SK-N-SH treated with all-trans-retinoic acid at 6 μM for 48 hours (cell line): ENCODE data around the gene GRID2IP.

Experiments used
- ATAC-seq: fragments of 200-7000 bp; cut with Tn5 transposase; 3 replicates; pipeline ENCODE4 v1.9.1; 2020; ENCODE audit warnings: mild to moderate bottlenecking, moderate library complexity
- ARNTL ChIP-seq: fragments of 450-650 bp; formaldehyde crosslinking; IDR thresholded peaks from 2 replicates; pipeline ENCODE4 v1.5.0; 2020; ENCODE audit warnings: low read depth, mild to moderate bottlenecking, moderate library complexity, borderline replicate concordance
- BACH2 ChIP-seq: fragments of 250-450 bp; sonication (Bioruptor Pico); IDR thresholded peaks from 2 replicates; pipeline ENCODE4 v1.9.0; 2021; ENCODE audit warnings: mild to moderate bottlenecking, borderline replicate concordance
- CSDC2 ChIP-seq: fragments of 250-450 bp; sonication (Bioruptor Pico); IDR thresholded peaks from 2 replicates; pipeline ENCODE4 v1.5.0; 2020; ENCODE audit warnings: mild to moderate bottlenecking, moderate library complexity
- ESRRG ChIP-seq: fragments of 250-450 bp; sonication (Bioruptor Pico); IDR thresholded peaks from 2 replicates; pipeline ENCODE4 v1.6.1; 2021; ENCODE audit warnings: mild to moderate bottlenecking
- GLIS3 ChIP-seq: fragments of 250-450 bp; sonication (Bioruptor Pico); IDR thresholded peaks from 2 replicates; pipeline ENCODE4 v1.5.0; 2020; ENCODE audit warnings: mild to moderate bottlenecking, moderate library complexity
- OSR1 ChIP-seq: fragments of 250-450 bp; sonication (Bioruptor Pico); IDR thresholded peaks from 2 replicates; pipeline ENCODE4 v1.8.0; 2022; ENCODE audit warnings: moderate library complexity, mild to moderate bottlenecking, inconsistent platforms
- RARB ChIP-seq: fragments of 250-450 bp; sonication (Bioruptor Pico); IDR thresholded peaks from 2 replicates; pipeline ENCODE4 v1.8.0; 2021; ENCODE audit warnings: mild to moderate bottlenecking, moderate library complexity
- SNAI2 ChIP-seq: fragments of 250-450 bp; sonication (Bioruptor Pico); IDR thresholded peaks from 2 replicates; pipeline ENCODE4 v1.5.0; 2020; ENCODE audit warnings: mild to moderate bottlenecking, moderate library complexity
- TCF4 ChIP-seq: fragments of 250-450 bp; sonication (Bioruptor Pico); IDR thresholded peaks from 2 replicates; pipeline ENCODE4 v1.8.0; 2021; ENCODE audit warnings: mild to moderate bottlenecking, moderate library complexity, borderline replicate concordance
- TOX ChIP-seq: fragments of 250-450 bp; sonication (Bioruptor Pico); IDR thresholded peaks from 2 replicates; pipeline ENCODE4 v1.8.0; 2021; ENCODE audit warnings: mild to moderate bottlenecking, moderate library complexity, borderline replicate concordance
- ZFP3 ChIP-seq: fragments of 250-450 bp; sonication (Bioruptor Pico); IDR thresholded peaks from 2 replicates; pipeline ENCODE4 v1.5.0; 2020; ENCODE audit warnings: mild to moderate bottlenecking, moderate library complexity
- ZFP30 ChIP-seq: fragments of 450-650 bp; formaldehyde crosslinking; IDR thresholded peaks from 2 replicates; pipeline ENCODE4 v1.5.0; 2022; ENCODE audit warnings: mild to moderate bottlenecking, moderate library complexity
- ZNF565 ChIP-seq: fragments of 450-650 bp; formaldehyde crosslinking; conservative IDR thresholded peaks from 2 replicates; pipeline ENCODE4 v1.5.0; 2020; ENCODE audit warnings: low read depth, mild to moderate bottlenecking, moderate library complexity
- ZNF70 ChIP-seq: fragments of 450-650 bp; formaldehyde crosslinking; IDR thresholded peaks from 2 replicates; pipeline ENCODE4 v1.5.0; 2020; ENCODE audit warnings: mild to moderate bottlenecking, moderate library complexity
- ZNF8 ChIP-seq: fragments of 450-650 bp; formaldehyde crosslinking; IDR thresholded peaks from 2 replicates; pipeline ENCODE4 v1.5.0; 2020; ENCODE audit warnings: mild to moderate bottlenecking, moderate library complexity
- TF ChIP-seq, protein P1 (sequence below): fragments of 250-450 bp; sonication (Bioruptor Pico); IDR thresholded peaks from 2 replicates; pipeline ENCODE4 v1.5.0; 2020; ENCODE audit warnings: mild to moderate bottlenecking, moderate library complexity
- TF ChIP-seq, protein P2 (sequence below): fragments of 250-450 bp; sonication (Bioruptor Pico); IDR thresholded peaks from 2 replicates; pipeline ENCODE4 v1.5.1; 2020; ENCODE audit warnings: low read depth, mild to moderate bottlenecking, moderate library complexity
- TF ChIP-seq, protein P3 (sequence below): fragments of 250-450 bp; sonication (Bioruptor Pico); IDR thresholded peaks from 2 replicates; pipeline ENCODE4 v1.8.0; 2021; ENCODE audit warnings: low read depth, mild to moderate bottlenecking, moderate library complexity, borderline replicate concordance
- TF ChIP-seq, protein P4 (sequence below): fragments of 250-450 bp; sonication (Bioruptor Pico); IDR thresholded peaks from 2 replicates; pipeline ENCODE4 v1.8.0; 2020; ENCODE audit warnings: mild to moderate bottlenecking, moderate library complexity, borderline replicate concordance
- TF ChIP-seq, protein P5 (sequence below): fragments of 250-450 bp; sonication (Bioruptor Pico); IDR thresholded peaks from 2 replicates; pipeline ENCODE4 v1.5.1; 2021; ENCODE audit warnings: mild to moderate bottlenecking, moderate library complexity

Gene GRID2IP

DNA sequence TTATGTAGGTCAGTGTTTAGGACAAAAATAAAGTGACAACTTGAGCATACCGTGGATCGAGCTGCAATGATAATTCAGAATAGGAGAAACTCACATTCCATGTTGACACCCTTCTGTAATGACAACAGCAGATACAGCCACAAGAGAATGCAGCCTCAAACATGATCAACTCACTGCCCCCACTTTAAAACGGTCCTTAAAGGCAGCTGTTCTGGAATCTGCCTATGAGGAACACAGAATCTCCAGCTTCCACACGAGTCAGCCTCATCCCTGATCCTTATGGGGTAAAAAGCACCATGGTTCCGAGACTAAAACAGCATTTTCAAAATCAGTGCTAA is 71.0 kb downstream of the GRID2IP start:
- ATAC-seq = no peak
- TF ChIP-seq GLIS3 (no peak), ZNF8 (CRISPR knock-in tag) (no peak)

DNA sequence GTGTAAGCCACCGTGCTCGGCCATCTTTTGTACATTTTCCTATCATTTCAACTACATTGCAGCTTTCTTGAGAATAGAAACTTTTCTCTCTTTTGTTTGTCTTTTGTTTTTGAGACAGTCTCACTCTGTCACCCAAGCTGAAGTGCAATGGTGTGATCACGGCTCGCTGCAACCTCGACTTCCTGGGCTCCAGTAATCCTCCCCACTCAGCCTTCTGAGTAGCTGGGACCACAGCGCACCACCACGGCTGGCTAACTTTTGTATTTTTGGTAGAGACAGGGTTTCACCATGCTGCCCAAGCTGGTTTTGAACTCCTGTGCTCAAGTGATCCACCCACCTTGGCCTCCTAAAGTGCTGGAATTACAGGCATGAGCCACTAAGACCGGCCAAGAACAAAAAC is 72.2 kb downstream of the GRID2IP start:
- no peak for TF ChIP-seq ARNTL (CRISPR knock-in tag)
- TF ChIP-seq RARB (CRISPR knock-in tag) = no peak
- no peak for TF ChIP-seq GLIS3
- TF ChIP-seq, protein P1, sequence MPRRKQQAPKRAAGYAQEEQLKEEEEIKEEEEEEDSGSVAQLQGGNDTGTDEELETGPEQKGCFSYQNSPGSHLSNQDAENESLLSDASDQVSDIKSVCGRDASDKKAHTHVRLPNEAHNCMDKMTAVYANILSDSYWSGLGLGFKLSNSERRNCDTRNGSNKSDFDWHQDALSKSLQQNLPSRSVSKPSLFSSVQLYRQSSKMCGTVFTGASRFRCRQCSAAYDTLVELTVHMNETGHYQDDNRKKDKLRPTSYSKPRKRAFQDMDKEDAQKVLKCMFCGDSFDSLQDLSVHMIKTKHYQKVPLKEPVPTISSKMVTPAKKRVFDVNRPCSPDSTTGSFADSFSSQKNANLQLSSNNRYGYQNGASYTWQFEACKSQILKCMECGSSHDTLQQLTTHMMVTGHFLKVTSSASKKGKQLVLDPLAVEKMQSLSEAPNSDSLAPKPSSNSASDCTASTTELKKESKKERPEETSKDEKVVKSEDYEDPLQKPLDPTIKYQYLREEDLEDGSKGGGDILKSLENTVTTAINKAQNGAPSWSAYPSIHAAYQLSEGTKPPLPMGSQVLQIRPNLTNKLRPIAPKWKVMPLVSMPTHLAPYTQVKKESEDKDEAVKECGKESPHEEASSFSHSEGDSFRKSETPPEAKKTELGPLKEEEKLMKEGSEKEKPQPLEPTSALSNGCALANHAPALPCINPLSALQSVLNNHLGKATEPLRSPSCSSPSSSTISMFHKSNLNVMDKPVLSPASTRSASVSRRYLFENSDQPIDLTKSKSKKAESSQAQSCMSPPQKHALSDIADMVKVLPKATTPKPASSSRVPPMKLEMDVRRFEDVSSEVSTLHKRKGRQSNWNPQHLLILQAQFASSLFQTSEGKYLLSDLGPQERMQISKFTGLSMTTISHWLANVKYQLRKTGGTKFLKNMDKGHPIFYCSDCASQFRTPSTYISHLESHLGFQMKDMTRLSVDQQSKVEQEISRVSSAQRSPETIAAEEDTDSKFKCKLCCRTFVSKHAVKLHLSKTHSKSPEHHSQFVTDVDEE (CRISPR knock-in tag) = no peak
- TF ChIP-seq, protein P2, sequence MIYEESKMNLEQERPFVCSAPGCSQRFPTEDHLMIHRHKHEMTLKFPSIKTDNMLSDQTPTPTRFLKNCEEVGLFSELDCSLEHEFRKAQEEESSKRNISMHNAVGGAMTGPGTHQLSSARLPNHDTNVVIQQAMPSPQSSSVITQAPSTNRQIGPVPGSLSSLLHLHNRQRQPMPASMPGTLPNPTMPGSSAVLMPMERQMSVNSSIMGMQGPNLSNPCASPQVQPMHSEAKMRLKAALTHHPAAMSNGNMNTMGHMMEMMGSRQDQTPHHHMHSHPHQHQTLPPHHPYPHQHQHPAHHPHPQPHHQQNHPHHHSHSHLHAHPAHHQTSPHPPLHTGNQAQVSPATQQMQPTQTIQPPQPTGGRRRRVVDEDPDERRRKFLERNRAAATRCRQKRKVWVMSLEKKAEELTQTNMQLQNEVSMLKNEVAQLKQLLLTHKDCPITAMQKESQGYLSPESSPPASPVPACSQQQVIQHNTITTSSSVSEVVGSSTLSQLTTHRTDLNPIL (CRISPR knock-in tag) = no peak
- TF ChIP-seq, protein P3, sequence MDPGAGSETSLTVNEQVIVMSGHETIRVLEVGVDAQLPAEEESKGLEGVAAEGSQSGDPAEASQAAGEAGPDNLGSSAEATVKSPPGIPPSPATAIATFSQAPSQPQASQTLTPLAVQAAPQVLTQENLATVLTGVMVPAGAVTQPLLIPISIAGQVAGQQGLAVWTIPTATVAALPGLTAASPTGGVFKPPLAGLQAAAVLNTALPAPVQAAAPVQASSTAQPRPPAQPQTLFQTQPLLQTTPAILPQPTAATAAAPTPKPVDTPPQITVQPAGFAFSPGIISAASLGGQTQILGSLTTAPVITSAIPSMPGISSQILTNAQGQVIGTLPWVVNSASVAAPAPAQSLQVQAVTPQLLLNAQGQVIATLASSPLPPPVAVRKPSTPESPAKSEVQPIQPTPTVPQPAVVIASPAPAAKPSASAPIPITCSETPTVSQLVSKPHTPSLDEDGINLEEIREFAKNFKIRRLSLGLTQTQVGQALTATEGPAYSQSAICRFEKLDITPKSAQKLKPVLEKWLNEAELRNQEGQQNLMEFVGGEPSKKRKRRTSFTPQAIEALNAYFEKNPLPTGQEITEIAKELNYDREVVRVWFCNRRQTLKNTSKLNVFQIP (CRISPR knock-in tag) = no peak
- no peak for TF ChIP-seq ZNF565 (CRISPR knock-in tag)
- TF ChIP-seq ZFP3 (CRISPR knock-in tag) = no peak
- TF ChIP-seq, protein P4, sequence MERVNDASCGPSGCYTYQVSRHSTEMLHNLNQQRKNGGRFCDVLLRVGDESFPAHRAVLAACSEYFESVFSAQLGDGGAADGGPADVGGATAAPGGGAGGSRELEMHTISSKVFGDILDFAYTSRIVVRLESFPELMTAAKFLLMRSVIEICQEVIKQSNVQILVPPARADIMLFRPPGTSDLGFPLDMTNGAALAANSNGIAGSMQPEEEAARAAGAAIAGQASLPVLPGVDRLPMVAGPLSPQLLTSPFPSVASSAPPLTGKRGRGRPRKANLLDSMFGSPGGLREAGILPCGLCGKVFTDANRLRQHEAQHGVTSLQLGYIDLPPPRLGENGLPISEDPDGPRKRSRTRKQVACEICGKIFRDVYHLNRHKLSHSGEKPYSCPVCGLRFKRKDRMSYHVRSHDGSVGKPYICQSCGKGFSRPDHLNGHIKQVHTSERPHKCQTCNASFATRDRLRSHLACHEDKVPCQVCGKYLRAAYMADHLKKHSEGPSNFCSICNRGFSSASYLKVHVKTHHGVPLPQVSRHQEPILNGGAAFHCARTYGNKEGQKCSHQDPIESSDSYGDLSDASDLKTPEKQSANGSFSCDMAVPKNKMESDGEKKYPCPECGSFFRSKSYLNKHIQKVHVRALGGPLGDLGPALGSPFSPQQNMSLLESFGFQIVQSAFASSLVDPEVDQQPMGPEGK (CRISPR knock-in tag) = no peak
- TF ChIP-seq SNAI2 = no peak
- no peak for TF ChIP-seq TOX (CRISPR knock-in tag)
- no peak for TF ChIP-seq ESRRG
- no peak for TF ChIP-seq CSDC2 (CRISPR knock-in tag)
- TF ChIP-seq OSR1 (CRISPR knock-in tag) = no peak
- no peak for ATAC-seq

DNA sequence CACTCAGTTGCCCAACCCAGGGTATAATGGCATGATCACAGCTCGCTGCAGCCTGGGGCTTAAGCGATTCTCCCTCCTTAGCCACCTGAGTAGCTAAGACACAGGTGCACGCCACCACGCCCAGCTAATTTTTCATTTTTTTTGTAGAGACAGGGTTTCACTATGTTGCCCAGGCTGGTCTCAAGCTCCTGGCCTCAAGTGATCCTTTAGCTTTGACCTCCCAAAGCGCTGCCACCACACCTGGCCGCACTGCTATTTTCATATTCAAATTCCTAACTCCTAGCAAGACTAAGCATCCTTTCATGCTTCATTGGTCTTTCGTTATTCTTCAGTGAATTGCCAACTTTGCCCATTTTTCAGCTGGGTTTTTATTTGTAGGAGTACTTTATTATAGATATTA is 73.1 kb downstream of the GRID2IP start:
- TF ChIP-seq, protein P1 (CRISPR knock-in tag) = no peak
- TF ChIP-seq OSR1 (CRISPR knock-in tag) (no peak), ZNF565 (CRISPR knock-in tag) (no peak), SNAI2 (no peak), TCF4 (CRISPR knock-in tag) (no peak), ZNF70 (no peak), ZFP30 (CRISPR knock-in tag) (no peak), CSDC2 (CRISPR knock-in tag) (no peak), BACH2 (CRISPR knock-in tag) (no peak)
- TF ChIP-seq, protein P2 (CRISPR knock-in tag) = no peak
- TF ChIP-seq, protein P5, sequence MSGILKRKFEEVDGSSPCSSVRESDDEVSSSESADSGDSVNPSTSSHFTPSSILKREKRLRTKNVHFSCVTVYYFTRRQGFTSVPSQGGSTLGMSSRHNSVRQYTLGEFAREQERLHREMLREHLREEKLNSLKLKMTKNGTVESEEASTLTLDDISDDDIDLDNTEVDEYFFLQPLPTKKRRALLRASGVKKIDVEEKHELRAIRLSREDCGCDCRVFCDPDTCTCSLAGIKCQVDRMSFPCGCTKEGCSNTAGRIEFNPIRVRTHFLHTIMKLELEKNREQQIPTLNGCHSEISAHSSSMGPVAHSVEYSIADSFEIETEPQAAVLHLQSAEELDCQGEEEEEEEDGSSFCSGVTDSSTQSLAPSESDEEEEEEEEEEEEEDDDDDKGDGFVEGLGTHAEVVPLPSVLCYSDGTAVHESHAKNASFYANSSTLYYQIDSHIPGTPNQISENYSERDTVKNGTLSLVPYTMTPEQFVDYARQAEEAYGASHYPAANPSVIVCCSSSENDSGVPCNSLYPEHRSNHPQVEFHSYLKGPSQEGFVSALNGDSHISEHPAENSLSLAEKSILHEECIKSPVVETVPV = no peak
- TF ChIP-seq, protein P3 (CRISPR knock-in tag) = no peak
- no peak for ATAC-seq
